ENCODE measurements around the gene KRTAP4-7. TPM values are rescaled to one million over a fixed set of nuclear protein-coding genes. Genes with fewer than 3 reads are reported as not detected.
"Not testable (repeated sequence)": the region's sequence is repeated elsewhere in the genome, so short reads cannot be mapped to it uniquely, and the experiment has no call there.

The KRTAP4-7 gene
- polyA plus RNA-seq, 3 donors, result not detected

DNA sequence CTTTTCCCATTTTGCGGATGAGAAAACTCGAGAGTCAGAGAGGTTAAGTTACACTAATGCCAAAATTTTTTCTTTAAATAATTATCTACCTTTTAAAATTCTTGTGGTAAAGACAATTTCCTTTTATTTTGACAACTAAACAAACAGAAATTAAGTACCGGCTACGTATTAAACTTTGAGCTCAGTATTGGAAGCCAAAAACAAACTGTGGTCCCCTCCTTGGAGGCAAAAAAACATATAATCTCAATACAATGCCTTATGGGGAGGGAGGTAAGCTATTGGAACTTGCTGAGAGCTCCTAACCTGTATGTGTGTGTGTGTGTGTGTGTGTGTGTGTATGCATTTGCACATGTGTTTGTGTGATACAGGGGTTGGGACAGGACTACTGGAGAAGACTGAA, 20.5 kb upstream of the KRTAP4-7 start:
- DNase-seq (ENCODE audit: extremely low read depth in 1 of 11, low read depth in 9 of 11, low spot score in 4 of 11), result no peak

DNA sequence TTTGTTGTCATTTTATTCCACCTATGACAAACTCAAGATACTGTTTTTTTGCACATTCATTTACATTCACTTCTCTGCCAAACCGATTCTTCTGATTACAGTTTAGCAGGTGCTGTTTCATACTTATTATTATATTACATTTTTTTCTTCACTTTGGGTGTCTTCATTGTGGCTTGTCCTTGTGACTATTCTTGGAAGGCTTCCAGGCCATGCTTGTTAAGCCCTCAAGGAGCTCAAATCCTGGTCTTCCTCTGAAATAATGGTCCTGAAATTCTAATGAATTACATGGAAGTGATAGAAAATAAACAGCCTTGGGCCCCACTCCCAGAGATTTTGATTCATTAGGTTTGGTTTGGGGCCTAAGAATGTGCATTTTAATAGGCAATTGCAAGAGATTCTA, 19.6 kb upstream of the KRTAP4-7 start:
- no peak for DNase-seq (ENCODE audit: extremely low read depth in 1 of 11, low read depth in 9 of 11, low spot score in 4 of 11)

DNA sequence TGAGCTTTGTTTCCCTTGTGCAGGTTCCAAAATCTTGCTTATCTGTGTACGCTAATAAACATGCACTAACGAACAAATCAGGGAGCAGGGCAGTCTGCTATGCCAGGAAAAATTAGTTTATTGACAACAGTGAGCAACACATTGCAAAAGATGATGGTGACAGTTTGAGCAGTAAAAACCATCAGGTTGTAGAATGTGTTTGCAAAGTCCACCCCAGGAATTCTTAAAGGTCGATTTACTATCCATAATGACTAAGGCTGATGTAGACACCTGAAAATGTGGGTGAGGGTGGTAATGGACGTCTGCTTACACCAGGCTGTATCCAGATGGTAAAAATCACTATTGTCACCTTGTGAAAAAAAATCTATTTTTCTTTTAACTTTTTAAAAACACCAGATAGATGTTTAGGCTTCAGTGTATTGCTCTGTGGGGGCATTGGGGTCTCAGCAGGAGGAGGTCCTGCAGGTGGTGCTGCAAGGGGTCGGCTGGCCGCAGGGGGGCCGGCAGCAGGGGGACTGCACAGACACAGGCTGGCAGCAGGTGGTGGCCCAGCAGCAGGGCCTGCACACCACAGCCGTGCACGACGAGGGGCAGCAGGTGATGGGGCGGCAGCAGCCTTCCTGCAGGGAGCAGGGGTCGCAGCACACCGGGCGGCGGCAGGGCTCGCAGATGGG, 18.8 kb upstream of the KRTAP4-7 start:
- not testable (repeated sequence) for DNase-seq (ENCODE audit: extremely low read depth in 1 of 11, low read depth in 9 of 11, low spot score in 4 of 11)

DNA sequence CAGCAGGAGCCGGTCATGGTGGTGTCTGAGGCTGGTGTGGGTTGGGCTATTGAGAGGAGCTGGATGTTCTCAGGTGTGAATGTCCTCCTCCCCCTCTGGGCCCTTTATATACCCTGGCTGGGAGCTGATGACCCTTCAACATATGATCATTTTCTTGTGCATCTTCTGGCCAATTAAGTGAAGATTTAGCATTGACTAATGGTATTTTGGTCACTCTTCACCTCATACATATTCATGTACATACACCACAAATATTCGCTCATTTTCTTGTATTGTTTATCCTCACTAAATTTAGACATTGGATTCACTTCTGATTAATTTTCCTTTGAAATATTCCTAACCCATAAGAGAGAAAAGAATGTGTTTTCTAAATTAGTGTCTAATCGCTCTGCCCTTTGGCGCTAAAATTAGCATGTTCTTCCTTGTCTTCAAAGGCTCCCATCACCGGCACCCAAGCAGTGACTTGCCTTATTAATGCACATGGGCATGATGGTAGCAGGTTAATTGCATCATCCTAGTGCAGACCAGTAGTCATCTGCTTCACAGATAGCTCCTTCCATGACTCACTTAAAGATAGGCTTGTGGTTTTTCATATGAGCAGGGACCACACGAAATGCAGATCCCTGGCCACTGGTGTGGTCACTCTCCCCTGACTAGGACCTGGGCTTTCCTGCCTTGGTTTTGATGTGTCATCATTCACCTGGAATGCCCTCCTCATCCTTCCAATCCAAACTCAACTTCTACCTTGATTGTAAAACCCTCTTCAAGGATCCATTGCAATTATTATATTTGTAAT, 17.9 kb upstream of the KRTAP4-7 start, which contains the start of gene KRTAP2-4:
Gene KRTAP2-4, minus strand, starts transcription at position 51 of the 796 bp plus-strand sequence. Its CDS starts 34 bp downstream, at position 17.
- no peak for DNase-seq (ENCODE audit: extremely low read depth in 1 of 11, low read depth in 9 of 11, low spot score in 4 of 11)

DNA sequence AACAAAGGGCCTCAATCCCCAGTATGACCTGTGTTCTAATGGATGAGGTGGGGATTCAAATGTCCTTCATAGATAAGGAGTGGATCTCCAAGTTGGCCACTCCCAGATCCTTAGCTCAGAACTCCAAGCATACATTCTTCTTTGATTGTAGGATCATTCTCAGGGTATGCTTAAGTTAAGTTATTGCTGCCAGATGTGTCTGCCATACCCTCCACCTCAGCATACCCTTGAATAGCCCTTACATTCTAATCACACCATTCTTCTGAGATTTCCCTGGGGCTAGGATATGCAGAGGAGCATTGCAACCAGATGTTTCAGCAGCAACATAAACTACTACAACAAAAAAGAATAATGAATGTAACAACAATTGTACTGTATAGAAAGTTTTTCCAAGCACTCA, 16.7 kb upstream of the KRTAP4-7 start:
- no peak for DNase-seq (ENCODE audit: extremely low read depth in 1 of 11, low read depth in 9 of 11, low spot score in 4 of 11)

DNA sequence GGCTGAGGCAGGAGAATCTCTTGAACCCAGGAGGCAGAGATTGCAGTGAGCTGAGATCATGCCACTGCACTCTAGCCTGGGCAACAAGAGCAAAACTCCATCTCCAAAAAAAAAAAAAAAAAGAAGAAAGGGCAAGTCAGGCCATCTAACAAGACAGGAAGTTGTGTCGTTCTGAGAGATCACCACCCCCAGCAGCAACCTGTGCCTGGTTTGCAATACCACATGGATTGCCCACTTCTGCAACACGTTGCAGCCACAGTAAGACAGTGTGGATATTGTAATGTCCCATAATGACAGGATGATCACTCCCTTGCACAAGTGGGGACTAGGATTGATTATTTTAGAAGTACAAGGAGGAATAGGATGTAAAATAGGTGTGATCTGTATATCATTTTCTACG, 14.9 kb upstream of the KRTAP4-7 start:
- DNase-seq (ENCODE audit: extremely low read depth in 1 of 11, low read depth in 9 of 11, low spot score in 4 of 11), result no peak

DNA sequence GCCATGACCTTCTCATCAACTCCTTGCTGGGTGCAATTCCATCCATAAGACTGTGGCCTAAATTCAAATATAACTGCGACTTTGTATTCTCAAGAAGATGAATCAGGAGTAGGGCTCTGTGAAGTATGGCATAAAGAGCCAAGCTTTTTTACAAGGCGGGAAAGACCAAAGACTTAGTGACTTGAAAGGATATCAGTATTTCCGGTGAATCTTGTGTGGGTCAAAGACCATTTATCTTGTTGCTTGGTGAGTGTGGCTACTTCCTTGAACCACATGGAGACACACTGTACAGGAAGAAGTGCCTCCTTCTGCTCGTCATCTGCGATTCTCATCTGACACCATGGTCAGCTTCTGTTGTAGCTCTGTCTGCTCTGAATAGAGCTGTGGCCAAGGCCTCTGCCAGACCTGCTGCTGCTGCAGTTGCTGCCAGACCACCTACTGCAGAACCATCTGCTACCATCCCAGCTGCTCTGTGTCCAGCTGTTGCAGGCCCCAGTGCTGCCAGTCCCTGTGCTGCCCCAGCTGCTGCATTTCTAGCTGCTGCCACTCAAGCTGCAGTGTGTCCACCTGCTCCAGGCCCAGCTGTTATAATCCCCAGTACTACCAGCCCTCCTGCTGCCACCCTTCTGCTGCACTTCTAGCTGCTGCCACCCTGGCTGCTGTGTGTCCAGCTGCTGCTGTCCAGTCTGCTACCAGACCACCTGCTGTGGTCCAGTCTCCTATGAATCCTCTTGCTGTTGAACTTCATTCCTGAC, 12.2 kb upstream of the KRTAP4-7 start:
- DNase-seq (ENCODE audit: extremely low read depth in 1 of 11, low read depth in 9 of 11, low spot score in 4 of 11), result no peak

DNA sequence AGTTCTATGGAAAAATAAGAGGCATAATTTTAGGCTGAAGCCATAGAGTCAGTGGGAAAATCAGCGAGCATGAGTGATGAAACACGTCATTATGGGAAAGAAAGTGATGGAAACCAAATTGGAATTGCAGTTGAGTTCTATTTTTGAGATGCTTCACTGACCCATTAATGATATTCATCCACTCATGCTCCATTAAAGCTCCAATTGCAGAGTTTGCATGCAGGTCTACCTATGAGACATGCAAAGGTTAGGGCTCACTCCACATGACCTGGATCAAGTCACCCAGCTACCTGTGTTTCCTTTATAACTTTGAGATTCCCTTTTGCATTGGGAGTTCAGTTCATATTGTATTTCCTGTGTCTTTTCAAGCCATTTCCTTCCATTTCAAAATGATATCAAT, 10.3 kb upstream of the KRTAP4-7 start:
- DNase-seq (ENCODE audit: extremely low read depth in 1 of 11, low read depth in 9 of 11, low spot score in 4 of 11), result no peak

DNA sequence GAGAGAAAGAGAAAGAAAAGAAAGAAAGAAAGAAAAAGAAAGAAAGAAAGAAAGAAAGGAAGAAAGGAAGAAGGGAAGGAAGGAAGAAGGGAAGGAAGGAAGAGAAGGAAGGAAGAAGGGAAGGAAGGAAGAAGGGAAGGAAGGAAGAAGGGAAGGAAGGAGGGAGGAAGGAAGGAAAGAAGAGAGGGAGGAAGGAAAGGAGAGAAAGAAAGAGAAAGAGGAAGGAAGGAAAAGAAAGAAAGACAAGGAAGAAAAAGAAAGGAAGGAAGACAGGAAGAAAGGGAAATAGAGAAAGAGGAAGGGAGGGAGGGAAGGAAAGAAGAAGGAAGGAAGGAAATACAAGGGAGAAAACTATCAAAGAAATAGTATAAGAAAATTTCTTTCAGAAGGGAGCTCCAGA, 7.2 kb upstream of the KRTAP4-7 start:
- DNase-seq (ENCODE audit: extremely low read depth in 1 of 11, low read depth in 9 of 11, low spot score in 4 of 11), result no peak

DNA sequence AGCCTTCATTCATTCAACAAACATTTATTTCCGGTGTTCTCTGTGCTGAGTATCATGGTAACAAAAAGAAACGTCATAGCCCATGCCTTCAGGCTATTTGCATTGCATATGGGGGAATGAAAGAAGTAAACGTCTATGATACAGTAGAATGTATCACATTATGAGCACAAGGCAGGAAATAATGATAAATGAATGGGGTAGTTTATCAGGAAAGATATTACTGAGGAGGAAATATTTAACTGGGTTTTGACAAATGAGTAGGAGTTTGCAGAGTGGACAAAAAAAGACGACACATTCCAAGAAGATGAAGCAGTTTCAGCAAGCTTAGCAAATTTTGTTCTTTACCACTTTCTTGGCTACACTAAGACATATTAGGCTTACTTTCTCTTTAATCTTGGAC, 1.3 kb upstream of the KRTAP4-7 start:
- no peak for DNase-seq (ENCODE audit: extremely low read depth in 1 of 11, low read depth in 9 of 11, low spot score in 4 of 11)

DNA sequence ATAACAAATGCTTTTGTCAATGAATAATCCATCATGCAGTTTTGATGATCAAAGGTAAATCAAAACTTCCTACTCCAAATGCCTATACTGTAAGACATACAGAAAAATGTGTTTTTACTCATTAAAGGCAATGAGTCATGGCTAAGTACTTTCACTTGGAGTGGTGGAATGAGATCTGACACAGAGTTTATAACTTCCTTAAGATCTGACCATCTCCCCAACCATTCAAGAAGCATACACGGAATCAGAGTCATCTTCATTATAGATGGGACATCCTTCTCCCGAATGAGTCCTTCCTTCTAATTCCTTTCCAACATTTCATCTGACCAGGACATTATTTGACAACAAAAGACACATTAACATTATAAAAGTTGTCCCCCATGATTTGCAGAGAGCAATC, 523 bp upstream of the KRTAP4-7 start:
- not testable (repeated sequence) for DNase-seq (ENCODE audit: extremely low read depth in 1 of 11, low read depth in 9 of 11, low spot score in 4 of 11)

DNA sequence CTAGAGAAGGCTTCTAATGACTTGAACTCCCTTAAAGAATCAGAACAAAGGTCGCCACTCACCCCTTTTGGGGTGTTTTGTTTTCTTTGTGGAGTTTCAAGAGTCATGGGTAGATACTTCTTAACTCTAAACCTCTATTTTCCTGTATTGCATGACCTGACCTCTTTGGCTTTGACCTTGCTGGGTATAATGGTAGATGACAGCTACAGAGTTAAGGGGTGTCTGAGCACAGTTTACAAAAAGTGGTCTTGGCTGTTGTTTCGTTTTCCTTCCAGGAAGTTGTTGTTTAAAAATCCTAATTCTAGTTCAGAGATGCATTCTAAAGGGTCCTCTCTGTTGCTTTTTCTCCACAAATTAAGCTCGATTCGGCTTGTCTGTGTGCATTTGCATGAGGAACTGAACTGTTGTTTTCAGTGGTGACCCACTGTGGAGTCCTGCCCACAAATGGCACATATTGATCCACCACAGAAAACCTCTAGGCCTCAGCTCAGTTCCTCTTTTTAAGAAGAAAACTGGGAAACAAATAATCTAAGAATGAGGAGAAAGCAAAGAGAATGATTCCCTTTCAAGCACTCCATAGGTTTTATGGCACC, 4.9 kb downstream of the KRTAP4-7 start:
- DNase-seq (ENCODE audit: extremely low read depth in 1 of 11, low read depth in 9 of 11, low spot score in 4 of 11), result not testable (repeated sequence)

DNA sequence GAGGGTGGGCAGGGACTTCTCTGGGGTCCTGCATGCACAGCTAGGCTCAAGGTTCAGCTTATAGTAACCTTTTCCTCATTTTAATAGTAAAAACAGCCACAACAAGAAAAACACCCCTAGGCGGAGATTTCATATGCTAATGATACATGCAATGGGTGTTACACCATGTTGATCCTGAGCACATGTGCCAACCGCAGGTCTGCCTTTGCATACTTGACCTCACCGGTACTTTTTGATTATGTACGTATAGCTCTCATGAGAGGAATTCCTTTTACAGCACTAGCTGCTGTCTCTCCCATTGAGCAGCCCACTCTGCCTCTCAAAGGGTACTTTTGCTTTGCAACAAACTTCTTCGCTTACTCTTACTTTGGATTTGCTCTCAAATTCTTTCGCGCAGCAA, 12.1 kb downstream of the KRTAP4-7 start:
- no peak for DNase-seq (ENCODE audit: extremely low read depth in 1 of 11, low read depth in 9 of 11, low spot score in 4 of 11)

DNA sequence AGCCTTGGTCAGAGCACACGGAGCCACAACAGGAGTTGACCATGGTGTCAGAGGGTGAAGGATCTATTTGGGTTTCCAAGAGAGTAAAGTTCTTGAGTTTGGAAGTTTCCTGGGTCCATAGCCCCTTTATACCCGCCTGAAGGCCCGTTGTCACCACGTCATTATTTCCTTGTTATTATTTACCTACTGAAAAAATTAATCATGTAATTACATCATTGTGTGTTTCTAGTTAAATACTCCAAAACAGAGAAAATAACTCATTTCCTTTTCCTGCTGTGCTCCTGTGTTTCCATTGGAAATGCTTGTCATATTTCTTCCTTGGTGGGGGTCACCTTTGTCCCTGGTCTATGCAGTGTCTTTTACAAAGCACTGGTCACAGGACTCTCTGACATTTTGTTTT, 14.1 kb downstream of the KRTAP4-7 start, which contains the start of gene KRTAP4-8:
Gene KRTAP4-8, minus strand, starts transcription at position 101 of the 400 bp plus-strand sequence. Its CDS starts 58 bp downstream, at position 43.
- DNase-seq (ENCODE audit: extremely low read depth in 1 of 11, low read depth in 9 of 11, low spot score in 4 of 11), result no peak

DNA sequence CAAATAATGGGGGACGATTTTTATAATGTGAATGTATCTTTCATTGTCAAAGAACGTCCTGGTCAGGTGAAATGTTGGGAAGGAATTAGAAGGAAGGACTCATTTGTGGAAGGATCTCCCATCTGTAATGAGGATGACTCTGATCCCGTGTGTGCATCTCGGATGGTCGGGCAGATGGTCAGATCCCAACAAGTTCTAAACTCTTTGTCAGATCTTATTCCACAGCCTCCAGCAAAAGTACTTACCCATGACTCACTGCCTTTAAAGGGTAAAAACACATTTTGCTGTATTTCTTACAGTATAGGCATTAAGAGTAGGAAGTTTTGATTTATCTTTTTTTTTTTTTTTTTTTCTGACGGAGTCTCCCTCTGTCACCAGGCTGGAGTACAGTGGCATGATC, 14.5 kb downstream of the KRTAP4-7 start:
- no peak for DNase-seq (ENCODE audit: extremely low read depth in 1 of 11, low read depth in 9 of 11, low spot score in 4 of 11)

DNA sequence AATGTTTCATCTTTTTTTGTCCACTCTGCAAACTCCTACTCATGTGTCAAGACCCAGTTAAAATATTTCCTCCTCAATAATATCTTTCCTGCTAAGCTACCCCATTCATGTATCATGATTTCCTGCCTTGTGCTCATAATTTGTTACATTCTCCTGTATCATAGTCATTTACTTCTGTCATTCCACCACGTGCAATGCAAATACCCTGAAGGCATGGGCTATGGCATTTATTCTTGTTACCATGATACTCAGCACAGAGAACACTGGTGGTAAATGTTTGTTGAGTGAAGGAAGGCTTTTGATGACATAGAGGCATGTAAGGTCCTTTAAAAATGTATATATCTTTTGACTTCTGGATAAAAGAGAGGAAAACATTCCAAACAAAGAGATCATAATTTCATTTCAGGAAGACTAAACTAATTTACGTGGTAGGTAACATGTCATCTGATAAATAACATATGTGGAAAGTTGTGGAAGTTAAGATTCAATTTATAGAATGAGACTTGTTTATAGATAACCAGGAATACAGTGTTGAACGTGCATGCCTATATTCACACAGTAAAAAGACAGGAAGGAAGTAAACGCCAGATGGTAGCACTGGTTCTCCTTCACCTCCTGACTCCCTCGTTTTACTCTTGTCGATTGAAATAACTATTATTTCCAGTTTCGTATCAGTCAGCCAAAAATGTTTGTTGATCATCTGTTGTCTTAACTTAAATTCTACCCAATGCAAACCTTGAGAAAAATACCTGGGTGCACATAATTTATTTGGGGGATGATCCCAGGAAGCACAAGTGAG, 15.9 kb downstream of the KRTAP4-7 start:
- not testable (repeated sequence) for DNase-seq (ENCODE audit: extremely low read depth in 1 of 11, low read depth in 9 of 11, low spot score in 4 of 11)

DNA sequence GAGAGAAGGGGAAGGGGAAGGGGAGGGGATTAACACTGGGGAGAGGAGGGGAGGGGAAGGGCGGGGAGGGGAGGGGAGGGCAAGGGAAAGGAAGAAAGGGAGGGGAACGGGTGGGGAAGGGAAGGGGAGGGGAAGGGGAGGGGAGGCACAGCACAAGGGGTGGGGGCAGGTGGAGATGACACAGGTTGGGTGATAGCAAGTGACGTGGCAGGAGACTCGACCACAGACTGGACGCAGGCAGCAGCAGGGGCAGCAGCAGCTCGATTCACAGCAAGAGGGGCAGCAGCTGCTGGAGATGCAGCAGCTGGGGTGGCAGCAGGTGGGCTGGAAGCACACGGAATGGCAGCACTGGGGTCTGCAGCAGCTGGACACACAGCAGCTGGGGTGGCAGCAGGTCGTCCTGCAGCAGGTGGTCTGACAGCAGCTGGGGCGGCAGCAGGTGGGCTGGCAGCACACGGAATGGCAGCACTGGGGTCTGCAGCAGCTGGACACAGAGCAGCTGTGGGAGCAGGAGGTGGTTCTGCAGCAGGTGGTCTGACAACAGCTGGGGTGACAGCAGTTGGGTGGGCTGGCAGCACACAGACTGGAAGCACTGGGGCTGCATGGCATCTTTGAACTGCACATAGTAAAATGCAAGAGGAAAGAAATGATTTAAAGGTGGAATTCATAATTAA, 17.8 kb downstream of the KRTAP4-7 start, which contains the start of gene KRTAP4-16:
Gene KRTAP4-16, minus strand, starts transcription at position 624 of the 674 bp plus-strand sequence. Its CDS starts 0 bp downstream, at position 624.
- DNase-seq (ENCODE audit: extremely low read depth in 1 of 11, low read depth in 9 of 11, low spot score in 4 of 11), result no peak

DNA sequence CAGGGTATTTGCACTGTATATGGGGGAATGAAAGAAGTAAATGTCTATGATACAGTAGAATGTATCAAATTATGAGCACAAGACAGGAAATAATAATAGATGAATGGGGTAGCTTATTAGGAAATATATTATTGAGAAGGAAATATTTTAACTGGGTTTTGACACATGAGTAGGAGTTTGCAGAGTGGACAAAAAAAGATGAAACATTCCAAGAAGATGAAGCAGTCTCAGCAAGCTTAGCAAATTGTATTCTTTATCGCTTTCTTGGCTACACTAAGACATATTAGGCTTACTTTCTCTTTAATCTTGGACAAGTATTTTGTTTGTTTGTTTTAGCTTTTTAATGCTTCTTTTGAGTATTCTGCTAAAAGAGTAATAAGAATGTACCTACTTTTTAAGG, 19.9 kb downstream of the KRTAP4-7 start:
- no peak for DNase-seq (ENCODE audit: extremely low read depth in 1 of 11, low read depth in 9 of 11, low spot score in 4 of 11)
